Measurements from ENCODE around the gene MUC2.

Gene MUC2

DNA sequence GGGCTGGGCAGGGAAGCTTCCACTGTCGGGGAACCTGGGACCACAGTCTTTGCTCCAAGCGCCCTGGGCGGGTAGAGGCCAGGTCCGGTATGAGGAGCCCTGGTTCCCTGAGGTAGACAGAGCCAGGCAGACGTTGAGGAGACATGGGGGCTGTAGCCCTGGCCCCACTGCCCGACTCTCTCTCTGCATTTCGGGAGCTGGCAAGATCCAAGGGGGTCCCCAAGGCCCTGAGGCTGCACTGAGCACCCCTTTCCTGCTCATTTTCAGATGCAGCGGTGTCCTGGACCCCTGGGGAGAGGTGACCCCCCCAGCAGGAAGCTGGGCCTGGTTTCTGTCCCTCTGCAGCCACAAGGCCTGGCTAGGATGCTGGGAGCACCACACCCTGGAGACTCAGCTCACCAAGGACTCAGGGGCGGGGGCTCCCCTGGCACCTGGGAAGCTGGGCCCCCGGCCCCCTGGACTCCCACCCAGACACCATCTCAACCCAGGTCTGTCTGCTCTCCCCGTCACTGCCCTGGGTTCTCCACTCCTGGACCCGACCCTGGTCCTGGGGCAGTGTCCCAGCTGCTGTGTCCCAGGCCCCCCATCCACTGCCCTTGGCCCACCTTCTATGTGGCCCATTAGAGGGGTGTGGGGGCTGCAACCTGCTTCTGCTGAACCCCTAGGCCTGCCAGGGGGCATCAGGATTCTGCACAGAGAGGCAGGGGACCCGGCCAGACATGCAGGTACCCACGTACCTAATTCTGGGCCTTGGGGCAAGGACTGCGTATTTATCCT, 23.1 kb upstream of the MUC2 start:
- DNase-seq (ENCODE audit: low spot score): no peak

DNA sequence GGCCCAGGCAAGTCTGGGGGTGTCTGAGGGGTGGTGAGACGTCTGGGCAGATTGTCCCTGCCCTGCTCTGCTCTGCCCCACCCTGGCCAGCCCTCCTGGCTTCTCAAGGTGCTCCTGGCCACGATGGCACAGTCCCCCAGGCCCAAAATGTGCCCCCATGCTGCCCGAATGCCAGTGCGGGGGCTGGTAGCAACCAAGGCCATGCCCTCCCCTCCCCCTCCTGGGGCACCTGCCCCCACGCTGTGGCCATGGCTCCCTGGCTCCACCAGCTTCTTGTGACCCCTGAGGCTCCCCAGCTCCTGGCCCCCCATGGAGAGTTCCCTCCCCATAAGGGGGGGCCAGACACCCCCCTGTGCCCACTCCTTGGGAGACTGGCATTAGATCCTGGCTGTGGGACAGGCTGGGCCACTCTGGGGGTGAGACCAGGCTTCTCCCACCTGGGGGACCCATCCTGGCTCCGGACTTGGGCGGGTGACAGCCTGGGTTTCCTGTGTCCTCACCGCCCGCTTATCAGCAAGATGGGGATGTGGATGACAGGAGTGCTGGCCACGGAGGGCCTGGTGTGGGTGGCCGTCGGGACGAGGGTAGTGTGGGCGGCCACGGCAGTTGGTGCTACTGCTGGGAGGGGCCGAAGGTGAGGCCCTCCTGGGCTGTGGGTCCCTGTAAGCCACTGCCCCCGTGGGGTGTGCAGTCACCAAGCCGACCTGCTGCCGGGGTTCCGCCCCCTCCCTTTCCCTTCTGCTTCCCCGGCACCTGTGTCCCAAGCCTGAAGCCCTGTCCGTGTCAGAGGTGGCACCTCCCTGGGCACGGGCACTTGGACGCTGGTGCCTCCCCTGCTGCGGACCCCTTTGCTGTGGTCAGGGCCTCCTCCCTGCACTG, 22.3 kb upstream of the MUC2 start:
- DNase-seq (ENCODE audit: low spot score): no peak

DNA sequence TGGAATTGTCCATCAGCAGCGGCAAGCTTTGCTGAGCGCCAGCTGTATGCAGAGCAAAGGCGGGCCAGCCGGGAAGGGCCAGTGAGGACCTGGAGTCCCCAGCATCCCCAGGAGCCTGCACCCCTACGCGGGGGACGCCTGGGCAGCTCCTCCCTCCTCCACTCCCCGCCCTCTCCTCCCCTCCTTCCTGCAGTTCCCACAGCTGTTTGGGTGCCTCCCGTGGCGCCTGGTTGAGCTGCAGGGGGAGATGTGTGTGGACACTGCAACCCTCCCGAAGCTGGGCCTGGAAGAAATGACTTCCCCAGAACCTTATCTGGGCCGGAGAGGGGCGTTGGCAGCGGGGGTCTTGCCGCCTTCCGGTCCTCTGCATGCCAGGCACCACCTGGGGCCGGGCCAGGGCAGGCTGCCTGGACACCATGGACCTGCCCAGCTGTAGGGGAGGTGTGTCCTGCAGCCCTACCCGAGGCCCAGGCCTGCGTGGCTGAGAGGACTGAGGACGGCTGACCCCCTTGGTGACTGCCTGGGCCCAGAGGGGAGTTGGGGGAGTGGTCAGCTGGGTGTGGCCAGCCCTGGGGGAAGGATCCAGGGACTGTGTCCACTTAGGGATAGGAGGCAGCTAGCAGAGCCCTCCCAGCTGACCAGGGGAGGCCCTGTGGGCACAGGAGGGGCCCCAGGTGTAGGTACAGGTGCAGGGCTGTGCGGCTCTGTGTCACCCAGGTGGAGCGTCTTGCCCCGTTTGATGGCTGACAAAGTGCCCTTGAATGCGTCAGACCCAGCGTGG, 21.4 kb upstream of the MUC2 start:
- DNase-seq (ENCODE audit: low spot score): no peak

- no peak for DNase-seq (ENCODE audit: low spot score)
Measured at GRCh38 chr11:1054143-1055108, 20.2 kb upstream of the MUC2 start.

DNA sequence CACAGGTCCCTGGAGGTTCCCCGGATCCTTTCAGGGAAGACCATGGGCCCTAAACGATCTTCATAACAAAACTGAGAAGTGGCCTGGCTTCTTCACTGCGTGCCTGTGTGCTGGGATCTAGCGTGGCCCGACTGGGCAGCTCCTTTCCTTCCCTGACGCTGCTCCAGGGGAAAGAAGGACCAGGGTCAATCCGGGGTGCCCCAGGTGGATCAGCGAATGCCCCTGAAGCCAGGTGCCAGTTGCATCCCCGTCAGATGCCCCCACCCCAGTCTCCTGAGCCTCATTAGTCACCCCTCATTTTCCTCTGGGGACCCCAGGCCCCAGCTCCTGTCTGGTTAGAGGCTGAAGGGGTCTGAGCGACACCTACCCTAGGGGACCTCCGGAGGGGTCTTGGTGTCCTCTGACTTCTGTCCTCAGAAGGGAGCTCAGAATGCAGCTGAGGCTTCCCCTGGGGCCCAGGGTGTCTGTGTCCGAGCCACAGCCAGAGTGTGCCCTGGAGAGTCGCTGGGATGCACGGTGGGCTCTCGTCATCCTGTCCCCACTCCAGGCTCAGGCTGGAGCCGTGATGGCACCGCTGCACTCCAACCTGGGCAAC, 19.5 kb upstream of the MUC2 start:
- no peak for DNase-seq (ENCODE audit: low spot score)

DNA sequence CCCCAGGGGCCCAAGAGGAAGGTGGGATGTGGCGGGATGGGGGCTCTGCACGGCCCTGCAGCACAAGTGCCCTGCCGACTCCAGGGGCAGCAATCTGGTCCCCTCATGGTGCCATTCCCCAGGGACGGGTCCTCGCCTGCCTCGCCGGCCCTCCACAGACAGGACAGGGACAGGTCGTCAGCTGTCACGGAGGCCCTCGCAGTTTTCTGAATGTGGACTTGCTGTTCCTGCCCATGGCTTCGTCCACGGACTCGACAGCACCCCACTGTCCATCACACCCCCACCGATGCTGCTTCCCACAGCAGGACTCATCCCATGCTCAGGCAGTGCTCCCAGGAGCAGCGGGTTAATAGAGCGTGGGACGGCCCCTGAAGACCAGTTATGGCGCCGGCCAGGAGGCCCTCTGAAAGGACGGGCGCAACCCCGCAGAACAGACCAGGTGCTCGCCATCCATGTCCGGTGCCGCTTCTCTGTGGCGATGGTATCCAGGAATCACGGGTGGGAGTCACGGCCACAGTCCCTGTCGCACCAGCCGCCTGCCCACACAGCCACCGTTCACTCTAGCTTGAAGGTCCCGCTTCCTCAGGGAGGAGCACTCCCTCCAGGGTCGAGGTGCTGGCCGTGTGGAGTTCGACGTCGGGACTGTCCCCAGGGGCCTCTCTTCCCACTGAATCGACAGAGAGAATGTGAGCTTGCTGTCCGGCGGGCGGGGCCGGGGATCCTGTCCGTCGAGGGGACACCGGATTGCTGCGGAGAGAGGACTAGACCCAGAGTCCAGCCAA, 18.5 kb upstream of the MUC2 start:
- no peak for DNase-seq (ENCODE audit: low spot score)

- DNase-seq (ENCODE audit: low spot score): no peak
Measured at GRCh38 chr11:1057806-1058205, 16.9 kb upstream of the MUC2 start.

DNA sequence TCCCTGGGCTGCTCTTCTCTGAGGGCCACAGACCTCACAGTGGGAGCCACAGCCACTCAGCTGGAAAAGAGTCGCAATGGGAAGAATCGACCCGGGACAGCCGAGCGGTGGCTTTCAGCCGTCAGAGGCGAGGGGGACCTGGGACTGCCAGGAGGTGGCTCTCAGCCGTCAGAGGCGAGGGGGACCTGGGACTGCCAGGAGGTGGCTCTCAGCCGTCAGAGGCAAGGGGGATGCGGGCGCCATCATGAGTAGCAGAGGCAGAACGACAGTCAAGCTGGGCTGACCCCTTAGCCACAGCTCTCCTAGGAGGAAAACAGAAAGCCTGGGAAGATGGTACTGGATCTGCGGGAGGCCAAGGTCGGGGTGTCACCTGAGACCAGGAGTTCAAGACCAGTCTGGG, 14.9 kb upstream of the MUC2 start:
- no peak for DNase-seq (ENCODE audit: low spot score)

DNA sequence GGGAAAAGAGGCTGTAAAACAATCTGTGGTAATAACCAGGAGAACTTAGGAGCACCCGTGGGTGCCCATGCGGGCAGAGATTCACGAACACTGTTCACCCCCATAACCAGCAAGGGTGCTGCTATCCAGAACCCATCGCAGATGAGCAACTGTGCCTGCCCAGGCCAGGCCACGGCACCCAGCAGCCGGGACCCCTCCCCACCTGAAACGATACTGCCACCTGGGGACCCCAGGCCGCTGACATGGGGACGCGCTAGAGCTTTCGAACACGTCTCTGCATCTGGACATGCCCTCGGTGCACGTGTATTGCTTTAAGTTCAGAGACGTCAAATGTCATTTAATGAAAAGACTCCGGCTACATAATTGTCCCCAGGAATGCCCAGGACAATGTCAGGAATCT, 14.3 kb upstream of the MUC2 start:
- DNase-seq (ENCODE audit: low spot score): no peak

GRCh38 chr11:1060852-1061616, 13.6 kb upstream of the MUC2 start:
- DNase-seq (ENCODE audit: low spot score): no peak

GRCh38 chr11:1062075-1062820, 12.4 kb upstream of the MUC2 start:
- DNase-seq (ENCODE audit: low spot score): no peak

DNA sequence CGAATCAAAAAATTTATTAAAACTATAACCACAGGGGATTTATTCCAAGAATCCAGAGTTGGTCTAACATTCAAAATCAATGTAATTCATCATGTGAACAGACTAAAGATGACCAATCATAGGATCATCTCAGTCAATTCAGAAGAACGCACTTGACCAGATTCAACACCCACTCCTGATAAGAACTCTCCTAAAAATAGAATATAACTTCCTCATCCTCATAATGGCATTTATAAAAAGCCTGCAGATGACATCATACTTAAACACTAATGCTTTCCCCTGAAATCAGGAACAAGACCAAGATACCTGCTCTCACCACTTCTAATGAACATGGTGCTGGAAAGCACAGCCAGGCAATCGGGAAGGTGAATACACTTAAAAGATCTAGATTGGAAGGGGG, 10.5 kb upstream of the MUC2 start:
- no peak for DNase-seq (ENCODE audit: low spot score)

DNA sequence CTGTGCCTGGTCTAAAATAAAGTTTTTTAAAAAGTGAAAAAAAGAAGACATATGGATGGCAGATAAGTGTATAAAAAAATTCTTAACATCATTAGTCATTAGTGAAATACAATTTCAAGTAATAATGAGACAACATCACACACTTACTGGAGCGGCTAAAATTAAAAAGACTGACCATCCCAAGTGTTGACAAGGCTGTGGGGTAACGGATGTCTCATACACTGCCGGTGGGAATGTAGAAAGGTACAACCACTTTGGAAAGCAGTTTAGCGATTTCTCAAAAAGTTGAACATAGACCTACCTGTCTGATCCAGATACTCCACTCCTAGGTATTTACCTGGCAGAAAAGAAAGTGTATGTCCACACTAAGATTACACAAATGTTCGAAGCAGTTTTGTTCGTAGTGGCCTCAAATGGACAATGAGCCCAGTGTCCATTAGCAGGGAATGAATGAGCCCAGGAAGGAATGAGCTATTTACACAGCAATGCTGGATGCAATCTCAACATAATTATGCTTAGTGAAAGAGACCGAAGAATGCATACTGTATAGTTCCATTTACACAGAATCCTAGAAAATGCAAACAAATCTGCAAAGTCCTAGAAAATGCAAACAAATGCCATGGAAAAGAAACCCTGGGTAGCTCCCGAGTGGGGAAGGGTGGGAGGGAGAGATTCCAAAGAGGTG, 6.7 kb upstream of the MUC2 start:
- DNase-seq (ENCODE audit: low spot score): no peak

DNA sequence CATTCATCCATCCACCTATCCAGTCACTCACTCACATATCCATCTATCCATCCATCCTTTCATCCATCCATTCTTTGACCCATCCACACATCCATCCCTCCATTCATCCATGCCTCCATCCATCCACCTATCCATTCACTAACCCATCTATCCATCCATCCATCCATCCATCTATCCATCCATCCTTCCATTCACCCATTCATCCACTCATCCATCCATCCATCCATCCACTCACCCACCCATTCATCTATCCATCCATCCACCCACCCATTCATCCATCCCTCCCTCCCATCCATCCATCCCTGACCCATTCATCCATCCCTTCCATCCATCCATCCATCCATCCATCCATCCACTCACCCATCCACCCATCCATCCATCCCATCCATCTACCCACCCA, 4.9 kb upstream of the MUC2 start:
- DNase-seq (ENCODE audit: low spot score): no peak

DNA sequence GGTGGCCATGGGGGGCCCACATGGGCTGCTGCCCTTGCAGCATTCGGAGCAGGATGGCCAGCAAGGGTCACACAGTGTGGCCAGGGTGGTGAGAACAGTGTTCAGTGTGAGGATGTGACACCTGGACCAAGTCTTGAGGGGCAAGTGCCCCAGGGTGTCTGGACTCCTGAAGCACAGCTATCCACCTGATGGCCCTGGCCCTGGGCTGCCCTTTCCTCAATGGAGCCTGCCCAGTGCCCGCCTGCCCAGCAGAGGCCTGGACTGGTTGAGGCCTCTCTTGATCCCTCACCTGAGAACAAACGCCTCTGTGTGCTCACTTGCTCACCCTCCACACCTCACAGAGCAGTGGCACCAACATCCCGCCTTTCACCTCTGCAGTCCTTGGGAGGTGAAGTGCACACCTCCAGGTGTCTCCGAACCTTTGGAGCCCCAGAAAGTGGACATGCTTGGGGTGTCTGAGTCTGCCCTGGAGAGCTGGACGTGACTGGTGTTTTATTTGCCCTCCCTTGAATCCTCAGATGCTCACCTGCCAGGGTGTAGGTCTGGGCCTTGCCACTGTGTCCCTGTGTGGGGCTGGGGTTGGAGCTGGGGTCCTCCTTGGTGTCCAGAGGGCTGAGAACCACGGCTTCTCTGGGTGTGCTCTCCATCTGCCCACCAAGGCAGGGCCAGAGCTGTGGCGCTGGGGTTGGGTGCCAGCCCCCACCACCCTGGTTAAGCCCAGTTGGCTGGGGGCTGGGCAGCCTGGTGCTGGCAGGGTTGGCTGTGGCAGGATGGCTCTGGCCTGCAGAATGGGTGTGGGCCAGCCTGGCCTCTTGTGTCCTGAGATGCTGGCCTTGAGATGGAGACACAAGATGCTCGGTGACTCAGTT, 3.8 kb upstream of the MUC2 start:
- DNase-seq (ENCODE audit: low spot score): no peak

DNA sequence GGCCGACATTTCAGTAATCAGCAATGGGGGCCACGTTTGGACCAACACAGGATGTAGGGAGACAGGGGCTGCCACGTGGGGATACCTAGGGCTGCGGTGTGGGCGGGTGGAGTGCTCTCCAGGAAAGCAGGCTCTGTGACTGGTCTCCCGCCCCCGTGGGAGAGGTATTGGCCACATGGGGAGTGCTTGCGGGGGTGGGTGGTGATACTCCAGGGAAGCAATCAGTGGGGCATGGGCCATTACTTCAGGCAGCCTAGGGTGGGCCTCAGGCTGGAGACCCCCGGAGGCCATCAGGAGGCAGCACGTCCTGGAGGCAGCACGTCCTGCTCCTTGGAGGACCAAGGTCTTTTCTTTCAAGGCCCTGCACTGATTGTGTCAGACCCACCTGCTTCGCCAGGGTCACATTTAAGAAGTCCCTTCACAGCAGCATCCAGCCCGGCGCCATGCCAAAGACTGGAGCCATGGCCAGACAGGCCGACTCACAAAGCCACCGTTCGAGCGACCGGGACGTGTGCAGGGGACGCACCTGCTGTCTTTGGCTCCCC, 3.0 kb upstream of the MUC2 start:
- DNase-seq (ENCODE audit: low spot score): no peak
